ENCODE measurements around the gene PTGFRN. TPM values are rescaled to one million over a fixed set of nuclear protein-coding genes. Genes with fewer than 3 reads are reported as not detected.
A peak's percentile ranks its signal among the peaks of the same experiment; 100 is the strongest.

Gene PTGFRN
- total and polyA plus RNA-seq, 12 donors, result 21.2 to 318 (median 170) TPM

DNA sequence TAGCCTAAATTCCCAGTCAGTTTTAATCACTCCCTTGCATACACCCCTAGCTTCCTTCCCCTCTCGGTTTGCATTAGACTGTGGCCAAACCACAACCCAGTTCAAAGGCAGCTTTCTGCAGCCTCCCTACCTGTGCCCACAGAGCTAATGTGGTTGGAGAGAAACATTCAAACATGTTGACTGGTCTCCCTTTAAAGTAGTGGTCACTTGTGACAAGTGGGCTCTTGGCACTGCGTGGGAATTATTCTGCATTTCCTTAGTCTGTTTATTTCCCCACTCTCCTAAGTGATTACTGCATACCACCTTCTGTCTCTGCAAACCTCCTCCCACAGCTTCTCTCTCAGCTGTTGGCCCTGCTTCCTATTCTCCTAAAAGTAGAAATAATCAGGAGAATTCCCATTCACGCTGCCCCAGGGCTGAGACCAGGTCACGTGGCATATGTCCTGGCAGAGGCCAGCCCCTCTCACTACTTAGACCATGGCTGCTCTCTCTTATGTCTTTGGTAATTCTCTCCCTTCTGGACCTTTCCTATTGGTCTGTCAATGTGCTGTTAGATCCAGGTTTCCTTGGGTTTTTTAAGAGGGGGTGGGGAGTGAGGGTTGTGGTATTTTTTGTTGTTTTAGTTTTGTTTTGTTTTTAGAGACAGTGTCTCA lies 53.4 kb downstream of the PTGFRN start:
- WGBS, 2 donors, result 71 to 76% methylated on average over 4 of the region's 4 CpGs
- intact Hi-C loops (cut with DNase I), result no loop called here
- no peak overlapping the region for H3K27ac ChIP-seq
- ATAC-seq (no peak), DNase-seq (no peak)
- H3K27me3 ChIP-seq, result no peaks in the 10 kb centered on the region
- TF ChIP-seq, protein P1, sequence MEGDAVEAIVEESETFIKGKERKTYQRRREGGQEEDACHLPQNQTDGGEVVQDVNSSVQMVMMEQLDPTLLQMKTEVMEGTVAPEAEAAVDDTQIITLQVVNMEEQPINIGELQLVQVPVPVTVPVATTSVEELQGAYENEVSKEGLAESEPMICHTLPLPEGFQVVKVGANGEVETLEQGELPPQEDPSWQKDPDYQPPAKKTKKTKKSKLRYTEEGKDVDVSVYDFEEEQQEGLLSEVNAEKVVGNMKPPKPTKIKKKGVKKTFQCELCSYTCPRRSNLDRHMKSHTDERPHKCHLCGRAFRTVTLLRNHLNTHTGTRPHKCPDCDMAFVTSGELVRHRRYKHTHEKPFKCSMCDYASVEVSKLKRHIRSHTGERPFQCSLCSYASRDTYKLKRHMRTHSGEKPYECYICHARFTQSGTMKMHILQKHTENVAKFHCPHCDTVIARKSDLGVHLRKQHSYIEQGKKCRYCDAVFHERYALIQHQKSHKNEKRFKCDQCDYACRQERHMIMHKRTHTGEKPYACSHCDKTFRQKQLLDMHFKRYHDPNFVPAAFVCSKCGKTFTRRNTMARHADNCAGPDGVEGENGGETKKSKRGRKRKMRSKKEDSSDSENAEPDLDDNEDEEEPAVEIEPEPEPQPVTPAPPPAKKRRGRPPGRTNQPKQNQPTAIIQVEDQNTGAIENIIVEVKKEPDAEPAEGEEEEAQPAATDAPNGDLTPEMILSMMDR (IDR thresholded peaks at IDR 0.05), result no peak
- peaks cover 0 to 21% (median 5%) of the 10 kb centered on the region in 9 donors for H3K4me1 ChIP-seq
- peaks cover 0 to 80% (median 17%) of the 10 kb centered on the region in 9 donors for H3K36me3 ChIP-seq
- H3K4me3 ChIP-seq, result no peak overlapping the region
- no peaks in the 10 kb centered on the region for H3K9me3 ChIP-seq

DNA sequence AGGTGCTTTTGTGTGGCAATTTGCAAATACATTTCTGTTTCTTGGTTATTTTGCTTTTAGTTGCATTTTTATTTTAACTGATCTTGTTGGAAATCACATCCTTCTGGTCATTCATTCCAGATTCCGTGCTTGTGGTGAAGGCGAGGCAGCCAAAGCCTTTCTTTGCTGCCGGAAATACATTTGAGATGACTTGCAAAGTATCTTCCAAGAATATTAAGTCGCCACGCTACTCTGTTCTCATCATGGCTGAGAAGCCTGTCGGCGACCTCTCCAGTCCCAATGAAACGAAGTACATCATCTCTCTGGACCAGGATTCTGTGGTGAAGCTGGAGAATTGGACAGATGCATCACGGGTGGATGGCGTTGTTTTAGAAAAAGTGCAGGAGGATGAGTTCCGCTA lies 57.1 kb downstream of the PTGFRN start:
- TF ChIP-seq, protein P1 (IDR thresholded peaks at IDR 0.05), result no peak
- Histone ChIP-seq H3K36me3 (peaks cover 0 to 62% (median 11%) of the 10 kb centered on the region in 9 donors), H3K27me3 (no peaks in the 10 kb centered on the region), H3K27ac (no peak overlapping the region), H3K4me1 (peaks cover 0 to 20% (median 11%) of the 10 kb centered on the region in 9 donors), H3K9me3 (peaks cover 0 to 7% (median 0%) of the 10 kb centered on the region in 11 donors), H3K4me3 (no peak overlapping the region)
- ATAC-seq (no peak), DNase-seq (no peak)
- 89 to 90% methylated on average over 11 of the region's 11 CpGs for WGBS, 2 donors
- intact Hi-C loops (cut with DNase I), result no loop called here

DNA sequence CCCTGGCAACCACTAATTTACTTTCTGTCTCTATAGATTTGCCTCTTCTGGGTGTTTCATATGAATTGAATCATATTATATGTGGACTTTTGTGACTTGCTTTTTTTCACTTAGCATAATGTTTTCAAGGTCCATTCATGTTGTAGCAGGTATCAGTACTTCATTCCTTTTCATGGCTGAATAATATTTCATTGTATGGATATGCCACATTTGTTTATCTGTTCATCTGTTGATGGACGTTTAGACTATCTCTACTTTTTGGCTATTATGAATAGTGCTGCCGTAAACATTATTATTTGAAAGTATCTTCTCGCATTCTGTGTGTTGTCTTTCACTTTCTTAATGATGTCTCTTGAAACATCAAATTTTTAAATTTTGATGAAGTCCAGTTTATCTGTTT lies 59.0 kb downstream of the PTGFRN start:
- TF ChIP-seq, protein P1 (IDR thresholded peaks at IDR 0.05), result no peak
- Histone ChIP-seq H3K36me3 (peaks cover 0 to 52% (median 5%) of the 10 kb centered on the region in 9 donors), H3K9me3 (peaks cover 0 to 7% (median 0%) of the 10 kb centered on the region in 11 donors), H3K4me3 (no peak overlapping the region), H3K4me1 (peaks cover 0 to 30% (median 22%) of the 10 kb centered on the region in 9 donors), H3K27me3 (no peaks in the 10 kb centered on the region), H3K27ac (no peak overlapping the region)
- ATAC-seq (no peak), DNase-seq (no peak)
- intact Hi-C loops (cut with DNase I), result no loop called here
- WGBS, 2 donors, result 94 to 96% methylated on average over 3 of the region's 3 CpGs

DNA sequence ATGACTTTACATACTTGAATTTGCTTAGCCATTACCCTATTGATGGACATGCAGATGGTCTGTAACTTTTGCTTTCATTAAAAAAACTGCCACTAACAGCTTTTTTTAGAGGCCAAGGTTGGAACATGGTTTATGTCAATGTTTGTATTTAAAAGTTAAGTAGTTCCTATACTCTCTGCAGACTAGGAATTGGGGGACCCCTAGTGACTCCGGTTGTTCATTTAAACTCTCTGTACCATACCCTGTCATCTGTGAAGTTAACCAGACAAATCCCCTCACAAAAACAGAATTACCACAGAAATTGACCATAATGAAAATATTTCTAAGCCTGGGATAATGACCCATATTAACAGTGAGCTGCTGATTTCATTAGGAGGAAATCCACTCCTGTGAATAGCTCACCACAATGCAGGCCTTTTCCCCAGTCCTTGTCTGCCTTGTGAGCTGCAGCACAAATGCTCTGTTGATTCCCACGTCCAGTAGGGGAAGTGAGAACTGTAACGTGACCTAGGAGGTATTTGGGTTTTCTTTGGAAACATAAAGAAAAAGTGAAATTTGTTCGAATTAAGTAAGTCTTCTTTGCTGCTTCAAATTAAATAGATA lies 61.6 kb downstream of the PTGFRN start:
- peaks cover 0 to 31% (median 22%) of the 10 kb centered on the region in 9 donors for H3K4me1 ChIP-seq
- H3K27me3 ChIP-seq, result no peaks in the 10 kb centered on the region
- DNase-seq, result no peak
- peak in 6 of 8 donors; percentile 49 to 80 (median 66) for ATAC-seq
- peak overlapping the region in 5 of 10 donors; percentile 1 to 71 (median 62) for H3K27ac ChIP-seq
- peaks cover 0 to 10% (median 0%) of the 10 kb centered on the region in 11 donors for H3K9me3 ChIP-seq
- H3K4me3 ChIP-seq, result no peak overlapping the region
- TF ChIP-seq, protein P1 (IDR thresholded peaks at IDR 0.05), result no peak
- peaks cover 0 to 54% (median 13%) of the 10 kb centered on the region in 9 donors for H3K36me3 ChIP-seq
- intact Hi-C loops (cut with DNase I), result no loop called here
- WGBS, 2 donors, result 60 to 71% methylated on average over 4 of the region's 4 CpGs
